Measurements from ENCODE around the gene SPRR1B.

The SPRR1B gene

GRCh38 chr1:153058826-153059784 is 28.1 kb downstream of the SPRR1B start:
- Mint-ChIP-seq H3K4me3 (no peak overlapping the region), H3K27ac (no peak overlapping the region), H3K4me1 (ENCODE audit: low read depth) (no peaks in the 10 kb centered on the region), H3K27me3 (peaks cover 10% of the 10 kb centered on the region), H3K9me3 (no peaks in the 10 kb centered on the region), H3K36me3 (ENCODE audit: low read depth) (no peaks in the 10 kb centered on the region)
- intact Hi-C loops (cut with micrococcal nuclease): no loop called here

DNA sequence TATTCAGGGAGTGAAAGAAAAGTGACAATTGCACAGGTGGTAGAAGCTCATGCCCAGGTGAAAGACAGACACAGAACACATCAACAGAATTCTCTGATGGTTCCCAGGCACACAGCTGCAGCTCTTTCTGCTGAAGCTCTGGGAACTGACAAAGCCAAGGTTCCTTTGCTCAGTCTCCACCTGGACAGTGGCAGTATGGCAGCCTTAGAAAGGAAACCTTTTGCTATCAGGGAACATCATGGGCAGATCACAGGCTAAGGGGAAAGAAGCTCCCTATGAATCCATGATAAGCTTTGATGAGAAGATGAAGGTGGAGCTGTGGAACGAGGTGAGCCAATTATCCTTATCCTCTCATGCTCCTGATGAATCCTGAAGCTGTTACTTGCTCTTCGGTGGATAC is 39.2 kb downstream of the SPRR1B start:
- no peaks in the 10 kb centered on the region for H3K36me3 Mint-ChIP-seq (ENCODE audit: low read depth)
- H3K27me3 Mint-ChIP-seq: peaks cover 5% of the 10 kb centered on the region
- no peaks in the 10 kb centered on the region for H3K9me3 Mint-ChIP-seq
- H3K27ac Mint-ChIP-seq: no peak overlapping the region
- H3K4me3 Mint-ChIP-seq: no peak overlapping the region
- intact Hi-C loops (cut with micrococcal nuclease): no loop called here
- H3K4me1 Mint-ChIP-seq (ENCODE audit: low read depth): no peaks in the 10 kb centered on the region

DNA sequence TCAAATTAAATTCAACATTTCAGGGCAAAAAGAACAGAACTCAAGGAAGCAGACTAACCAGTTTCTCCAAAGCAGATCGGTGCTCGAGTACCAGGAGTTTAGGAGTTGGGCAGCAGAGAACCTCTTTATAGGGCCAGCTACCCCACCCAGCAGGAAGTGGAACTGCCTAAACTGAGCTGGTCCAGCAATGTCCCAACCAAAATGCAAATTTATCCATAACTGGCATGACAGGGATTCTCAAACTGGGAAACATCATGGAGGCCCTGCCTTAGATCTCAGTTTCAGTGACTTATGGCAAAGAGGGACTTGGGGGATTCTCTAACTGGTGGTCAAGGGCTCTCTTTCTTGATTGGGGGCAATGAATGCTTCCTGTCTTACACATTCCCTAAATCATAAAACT is 40.5 kb downstream of the SPRR1B start, which contains the start of gene SPRR2B:
TSS of gene SPRR2B (minus strand) at position 101 of the 400 bp plus-strand sequence. CDS start 772 bp downstream, outside the sequence.
- Mint-ChIP-seq H3K36me3 (ENCODE audit: low read depth) (no peaks in the 10 kb centered on the region), H3K27ac (no peak within 1 kb of the TSS)
- intact Hi-C loops (cut with micrococcal nuclease): no loop called here

GRCh38 chr1:153072806-153073726 is 42.1 kb downstream of the SPRR1B start:
- Mint-ChIP-seq H3K36me3 (ENCODE audit: low read depth) (no peaks in the 10 kb centered on the region), H3K27ac (no peak overlapping the region), H3K27me3 (peaks cover 4% of the 10 kb centered on the region), H3K4me3 (no peak overlapping the region), H3K9me3 (no peaks in the 10 kb centered on the region), H3K4me1 (ENCODE audit: low read depth) (no peaks in the 10 kb centered on the region)
- intact Hi-C loops (cut with micrococcal nuclease): no loop called here

More for the DNA sequence above, 40.5 kb downstream of the SPRR1B start, which contains the start of gene SPRR2B:
- H3K9me3 Mint-ChIP-seq: no peaks in the 10 kb centered on the region
- H3K27me3 Mint-ChIP-seq: peaks cover 4% of the 10 kb centered on the region
- no peaks in the 10 kb centered on the region for H3K4me1 Mint-ChIP-seq (ENCODE audit: low read depth)
- no peak within 1 kb of the TSS for H3K4me3 Mint-ChIP-seq

DNA sequence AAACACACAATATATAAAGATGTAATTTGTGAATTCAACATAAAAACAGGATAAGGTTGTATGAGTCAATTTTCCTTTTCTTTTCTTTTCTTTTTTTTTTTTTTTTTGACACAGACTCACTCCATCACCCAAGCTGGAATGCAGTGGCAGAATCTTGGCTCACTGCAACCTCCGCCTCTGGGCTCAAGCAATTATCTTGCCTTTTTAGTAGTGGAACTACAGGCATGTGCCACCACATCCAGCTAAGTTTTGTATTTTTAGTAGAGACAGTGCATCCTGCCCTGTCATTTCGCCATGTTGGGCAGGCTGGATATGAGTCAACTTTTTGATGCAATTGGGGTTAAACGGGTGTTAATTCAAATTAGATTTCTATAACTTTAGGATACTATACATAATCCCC is 50.7 kb downstream of the SPRR1B start:
- no peaks in the 10 kb centered on the region for H3K4me1 Mint-ChIP-seq (ENCODE audit: low read depth)
- intact Hi-C loops (cut with micrococcal nuclease): no loop called here
- H3K27ac Mint-ChIP-seq: no peak overlapping the region
- peaks cover 3% of the 10 kb centered on the region for H3K27me3 Mint-ChIP-seq
- peaks cover 6% of the 10 kb centered on the region for H3K9me3 Mint-ChIP-seq
- no peak overlapping the region for H3K4me3 Mint-ChIP-seq
- no peaks in the 10 kb centered on the region for H3K36me3 Mint-ChIP-seq (ENCODE audit: low read depth)

Measured in dendritic cell treated with granulocyte-macrophage colony-stimulating factor and Interleukin-4, amounts not matched to agents 40 ng/mL and 50 ng/mL, for 4 days (primary cell).